ENCODE measurements around the gene B4GALT7. TPM values are rescaled to one million over a fixed set of nuclear protein-coding genes. Genes with fewer than 3 reads are reported as not detected.

The B4GALT7 gene
- total RNA-seq, 1 experiment from 2014 or later = 15.0 TPM

- H3K4me1 ChIP-seq (ENCODE audit: insufficient read depth, low read length, poor library complexity, severe bottlenecking) = no peaks in the 10 kb centered on the region
- DNase-seq (ENCODE audit: low spot score) = peak; percentile 81
- intact Hi-C loops (cut with micrococcal nuclease; ENCODE audit: unreplicated experiment) = no loop called here
- peak within 1 kb of the TSS; percentile 66 for H3K4me3 ChIP-seq (ENCODE audit: low read depth, low read length, poor library complexity, severe bottlenecking)
- H3K36me3 ChIP-seq (ENCODE audit: insufficient read depth, low read length, poor library complexity, severe bottlenecking) = peaks cover 20% of the 10 kb centered on the region
- H3K27ac ChIP-seq (ENCODE audit: low read depth, low read length, poor library complexity, severe bottlenecking) = peak within 1 kb of the TSS; percentile 67
- BruUV-seq (replicated peaks) = TSS peak; percentile 40
- no peaks in the 10 kb centered on the region for H3K9me3 ChIP-seq (ENCODE audit: low read depth, low read length, poor library complexity, severe bottlenecking)
- no peak for TF ChIP-seq EZH2 (IDR thresholded peaks at IDR 0.05; ENCODE audit: borderline replicate concordance, low read depth, low read length, poor library complexity, severe bottlenecking)
- no peak for TF ChIP-seq CTCF (conservative IDR thresholded peaks at IDR 0.05; ENCODE audit: low read depth, low read length)
- ChIA-PET POLR2A (ENCODE audit: low non-redundant PET) (interaction anchor here (1.1 kb wide), 1 partner anchor 499 kb away, joined by 3 read pairs; no protein-coding TSS in a partner anchor), CTCF (no interaction called here)
- H3K27me3 ChIP-seq (replicated peaks; ENCODE audit: insufficient read depth, low read depth, low read length, poor library complexity) = peaks cover 6% of the 10 kb centered on the region
Measured at GRCh38 chr5:177592010-177592834, 7.7 kb upstream of the B4GALT7 start, which contains the start of gene TMED9. Gene TMED9, plus strand, starts transcription at chr5:177592203. Its CDS starts 12 bp downstream, at chr5:177592215.

DNA sequence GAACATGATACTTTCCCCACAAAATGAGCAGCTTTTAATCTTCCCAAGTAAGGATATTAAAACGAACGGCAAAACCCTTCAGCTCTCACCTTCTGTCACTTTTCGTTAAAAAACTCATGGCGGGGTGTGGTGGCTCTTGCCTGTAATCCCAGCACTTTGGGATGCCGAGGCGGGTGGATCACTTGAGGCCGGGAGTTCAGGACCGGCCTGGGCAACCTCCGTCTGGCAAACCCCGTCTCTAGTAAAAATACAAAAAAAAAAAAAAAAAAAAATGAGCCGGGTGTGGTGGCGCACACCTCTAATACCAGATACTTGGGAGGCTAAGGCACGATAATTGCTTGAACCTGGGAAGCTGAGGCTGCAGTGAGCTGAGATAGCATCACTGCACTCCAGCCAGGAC, 7.0 kb upstream of the B4GALT7 start:
- H3K27me3 ChIP-seq (replicated peaks; ENCODE audit: insufficient read depth, low read depth, low read length, poor library complexity) = peaks cover 6% of the 10 kb centered on the region
- peaks cover 20% of the 10 kb centered on the region for H3K36me3 ChIP-seq (ENCODE audit: insufficient read depth, low read length, poor library complexity, severe bottlenecking)
- intact Hi-C loops (cut with micrococcal nuclease; ENCODE audit: unreplicated experiment) = no loop called here
- TF ChIP-seq EZH2 (IDR thresholded peaks at IDR 0.05; ENCODE audit: borderline replicate concordance, low read depth, low read length, poor library complexity, severe bottlenecking) (no peak), CTCF (conservative IDR thresholded peaks at IDR 0.05; ENCODE audit: low read depth, low read length) (no peak)
- DNase-seq (ENCODE audit: low spot score) = no peak
- BruUV-seq (replicated peaks) = no TSS peak
- CTCF ChIA-PET = no interaction called here
- no peaks in the 10 kb centered on the region for H3K4me1 ChIP-seq (ENCODE audit: insufficient read depth, low read length, poor library complexity, severe bottlenecking)
- peak overlapping the region; percentile 66 for H3K4me3 ChIP-seq (ENCODE audit: low read depth, low read length, poor library complexity, severe bottlenecking)
- H3K9me3 ChIP-seq (ENCODE audit: low read depth, low read length, poor library complexity, severe bottlenecking) = no peaks in the 10 kb centered on the region
- POLR2A ChIA-PET (ENCODE audit: low non-redundant PET) = interaction anchor here (1.1 kb wide), 1 partner anchor 498 kb away, joined by 3 read pairs; no protein-coding TSS in a partner anchor
- H3K27ac ChIP-seq (ENCODE audit: low read depth, low read length, poor library complexity, severe bottlenecking) = no peak overlapping the region

DNA sequence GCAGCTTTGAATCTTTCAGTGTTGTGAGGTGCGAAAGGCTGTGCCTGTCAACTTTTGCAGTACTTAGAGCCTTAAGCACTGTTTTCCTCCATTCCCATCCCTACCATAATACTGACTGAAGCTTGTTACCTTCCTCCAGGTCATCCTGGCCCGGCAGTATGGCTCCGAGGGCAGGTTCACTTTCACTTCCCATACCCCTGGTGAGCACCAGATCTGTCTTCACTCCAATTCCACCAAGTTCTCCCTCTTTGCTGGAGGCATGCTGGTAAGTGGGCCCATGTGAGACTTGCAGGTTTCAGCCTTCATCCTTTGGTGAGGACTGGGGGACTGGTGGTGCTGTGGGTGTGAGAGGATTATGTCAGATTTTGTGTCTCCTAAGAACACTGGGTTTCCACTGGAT, 6.4 kb upstream of the B4GALT7 start:
- BruUV-seq (replicated peaks) = no TSS peak
- POLR2A ChIA-PET (ENCODE audit: low non-redundant PET) = no interaction called here

More for the DNA sequence above, 6.4 kb upstream of the B4GALT7 start:
- TF ChIP-seq EZH2 (IDR thresholded peaks at IDR 0.05; ENCODE audit: borderline replicate concordance, low read depth, low read length, poor library complexity, severe bottlenecking) (no peak), CTCF (conservative IDR thresholded peaks at IDR 0.05; ENCODE audit: low read depth, low read length) (no peak)
- no peak overlapping the region for H3K4me3 ChIP-seq (ENCODE audit: low read depth, low read length, poor library complexity, severe bottlenecking)
- peaks cover 3% of the 10 kb centered on the region for H3K27me3 ChIP-seq (replicated peaks; ENCODE audit: insufficient read depth, low read depth, low read length, poor library complexity)
- peaks cover 20% of the 10 kb centered on the region for H3K36me3 ChIP-seq (ENCODE audit: insufficient read depth, low read length, poor library complexity, severe bottlenecking)
- H3K4me1 ChIP-seq (ENCODE audit: insufficient read depth, low read length, poor library complexity, severe bottlenecking) = no peaks in the 10 kb centered on the region
- intact Hi-C loops (cut with micrococcal nuclease; ENCODE audit: unreplicated experiment) = no loop called here
- CTCF ChIA-PET = no interaction called here
- DNase-seq (ENCODE audit: low spot score) = no peak
- H3K9me3 ChIP-seq (ENCODE audit: low read depth, low read length, poor library complexity, severe bottlenecking) = no peaks in the 10 kb centered on the region
- no peak overlapping the region for H3K27ac ChIP-seq (ENCODE audit: low read depth, low read length, poor library complexity, severe bottlenecking)
